HTERT RPE-1 (cell line): ENCODE results near the gene CHADL.
"Not testable (repeated sequence)": the region's sequence is repeated elsewhere in the genome, so short reads cannot be mapped to it uniquely, and the experiment has no call there.

Experiments used
- in situ Hi-C: fragments of 300-500 bp; cut with MboI; formaldehyde crosslinking; loops from 4 replicates; pipeline ENCODE4 v1.14.3; 2020; ENCODE audit warnings: low sequenced_read_pairs

Gene CHADL

GRCh38 chr22:41240377-41241132 lies at the start of gene CHADL:
CHADL (minus strand) TSS chr22:41240931; CDS start chr22:41240881, 50 bp downstream.
- in situ Hi-C loops: no loop called here

- in situ Hi-C loops: no loop called here
Measured at GRCh38 chr22:41289671-41290070, 48.9 kb upstream of the CHADL start.

GRCh38 chr22:41288245-41288946 lies 47.7 kb upstream of the CHADL start:
- in situ Hi-C loops: no loop called here

GRCh38 chr22:41286639-41287091 lies 45.9 kb upstream of the CHADL start:
- in situ Hi-C loops: no loop called here

GRCh38 chr22:41285820-41286638 lies 45.3 kb upstream of the CHADL start, which contains the start of gene RANGAP1:
RANGAP1 (minus strand) TSS chr22:41286187; CDS start chr22:41281044, 5,143 bp downstream.
- in situ Hi-C loops: no loop called here

GRCh38 chr22:41285441-41285819 lies 44.7 kb upstream of the CHADL start:
- in situ Hi-C loops: no loop called here

GRCh38 chr22:41284465-41284864 lies 43.7 kb upstream of the CHADL start:
- in situ Hi-C loops: no loop called here

GRCh38 chr22:41280854-41281253 lies 40.1 kb upstream of the CHADL start:
- in situ Hi-C loops: no loop called here

- in situ Hi-C loops: no loop called here
Measured at GRCh38 chr22:41280065-41280464, 39.3 kb upstream of the CHADL start.

GRCh38 chr22:41274856-41275255 lies 34.1 kb upstream of the CHADL start:
- in situ Hi-C loops: no loop called here

GRCh38 chr22:41273128-41273527 lies 32.4 kb upstream of the CHADL start:
- in situ Hi-C loops: no loop called here

- in situ Hi-C loops: no loop called here
Measured at GRCh38 chr22:41271787-41272186, 31.1 kb upstream of the CHADL start.

- in situ Hi-C loops: no loop called here
Measured at GRCh38 chr22:41267958-41268357, 27.2 kb upstream of the CHADL start.

- in situ Hi-C loops: no loop called here
Measured at GRCh38 chr22:41264408-41264941, 23.7 kb upstream of the CHADL start.

GRCh38 chr22:41263704-41264103 lies 23.0 kb upstream of the CHADL start:
- in situ Hi-C loops: no loop called here

GRCh38 chr22:41262250-41262765 lies 21.6 kb upstream of the CHADL start:
- in situ Hi-C loops: no loop called here

- in situ Hi-C loops: no loop called here
Measured at GRCh38 chr22:41261541-41262249, 21.0 kb upstream of the CHADL start.

- in situ Hi-C loops: no loop called here
Measured at GRCh38 chr22:41260871-41261270, 20.1 kb upstream of the CHADL start.

GRCh38 chr22:41259756-41260155 lies 19.0 kb upstream of the CHADL start:
- in situ Hi-C loops: not testable (repeated sequence)

- in situ Hi-C loops: no loop called here
Measured at GRCh38 chr22:41257696-41258095, 17.0 kb upstream of the CHADL start.
